GM21381 (cell line): Measurements from ENCODE around the gene ERC1.

Experiments used
- ATAC-seq: cut with Tn5 transposase; IDR thresholded peaks from one replicate; pipeline ENCODE4 v1.9.1; 2021; ENCODE audit warnings: mild to moderate bottlenecking, moderate library complexity; ENCODE audit not compliant: unreplicated experiment

The ERC1 gene

DNA sequence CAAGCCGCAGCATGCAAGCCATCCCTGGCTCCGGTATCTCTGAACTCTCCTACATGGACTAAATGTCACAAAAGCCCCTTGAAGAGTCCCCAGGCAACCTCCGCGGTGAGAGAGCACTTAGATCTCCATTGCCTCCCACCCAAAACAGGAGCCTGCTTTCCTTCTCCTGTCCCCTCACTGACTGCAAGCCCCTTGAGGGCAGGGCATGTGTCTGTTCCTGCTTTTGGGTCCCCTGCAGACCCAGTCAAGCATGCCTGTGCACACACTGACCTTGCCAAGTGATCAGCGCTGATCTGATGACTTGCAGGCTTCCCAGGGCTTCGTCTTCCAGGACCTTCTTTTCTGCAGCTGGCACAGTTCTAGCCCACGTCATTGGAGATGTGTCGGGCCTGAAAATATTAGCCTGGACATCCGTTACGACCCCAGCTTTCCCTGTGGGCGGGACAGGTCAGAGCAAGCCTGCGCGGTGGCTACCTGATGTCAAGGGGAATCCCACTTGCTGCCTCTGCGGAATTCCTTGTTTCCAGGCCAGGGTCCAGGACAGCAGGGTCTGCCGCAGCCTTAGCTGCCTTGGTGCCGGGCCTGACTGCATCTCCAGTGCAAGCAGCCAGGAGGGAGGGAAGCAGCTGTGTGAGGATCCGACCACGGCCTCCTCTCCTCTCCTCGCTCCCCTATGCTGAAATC is 510.8 kb downstream of the ERC1 start:
- ATAC-seq = no peak

DNA sequence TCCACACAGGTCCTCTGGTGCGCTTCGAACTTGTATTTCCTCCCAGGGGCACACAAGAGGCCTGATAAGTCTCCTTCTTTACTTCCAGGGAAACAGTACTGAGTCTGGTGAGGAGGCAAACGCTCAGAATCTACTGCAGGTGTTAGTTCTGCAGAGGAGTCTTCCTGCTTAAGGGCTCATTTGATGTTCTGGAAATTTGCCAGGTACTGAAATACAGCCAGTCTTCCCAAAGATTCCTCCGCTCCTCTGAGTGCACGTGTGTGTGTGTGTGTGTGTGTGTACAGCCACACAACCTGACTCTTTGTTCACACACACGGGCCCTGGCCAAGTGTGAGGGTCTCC is 511.3 kb downstream of the ERC1 start:
- ATAC-seq = no peak

DNA sequence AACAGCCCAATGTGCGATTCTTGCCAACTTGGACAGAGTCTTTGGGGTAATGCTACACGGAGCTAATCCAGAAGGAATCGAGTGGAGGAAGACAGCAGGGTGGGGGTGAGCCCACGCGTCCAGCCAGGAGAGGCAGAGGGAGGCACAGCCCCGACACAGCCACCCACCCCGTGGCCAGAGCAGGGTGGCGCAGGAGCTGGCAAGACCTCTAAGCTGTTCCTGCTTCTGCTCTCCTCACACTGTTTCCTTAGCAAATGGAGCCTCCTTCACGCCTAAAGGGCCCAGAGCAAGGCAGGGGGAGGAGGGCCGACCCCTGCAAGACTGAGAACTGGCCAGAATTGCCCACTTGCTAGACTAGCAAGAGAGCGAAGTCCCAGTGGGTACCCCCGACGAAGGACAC is 511.8 kb downstream of the ERC1 start:
- ATAC-seq = no peak

DNA sequence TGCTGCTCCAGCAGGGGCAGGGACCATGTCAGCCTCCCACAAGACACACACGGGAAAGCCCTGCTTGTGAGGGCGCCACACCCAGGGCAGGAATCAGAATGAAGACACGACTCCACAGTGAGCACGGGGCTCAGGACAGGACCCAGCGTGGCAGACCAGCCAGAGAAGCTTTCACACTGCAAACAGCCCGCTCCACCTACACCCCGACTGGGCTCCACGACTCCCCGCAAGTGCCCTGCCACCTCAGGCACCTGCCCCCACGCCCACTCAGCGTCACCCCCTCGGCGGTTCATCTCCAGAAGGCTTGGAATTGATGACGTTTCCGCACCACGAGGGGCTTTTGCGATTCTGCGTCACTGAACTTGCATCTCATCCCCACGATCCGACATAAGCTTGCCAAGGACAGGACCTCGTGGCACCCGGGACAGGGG is 512.3 kb downstream of the ERC1 start:
- no peak for ATAC-seq

DNA sequence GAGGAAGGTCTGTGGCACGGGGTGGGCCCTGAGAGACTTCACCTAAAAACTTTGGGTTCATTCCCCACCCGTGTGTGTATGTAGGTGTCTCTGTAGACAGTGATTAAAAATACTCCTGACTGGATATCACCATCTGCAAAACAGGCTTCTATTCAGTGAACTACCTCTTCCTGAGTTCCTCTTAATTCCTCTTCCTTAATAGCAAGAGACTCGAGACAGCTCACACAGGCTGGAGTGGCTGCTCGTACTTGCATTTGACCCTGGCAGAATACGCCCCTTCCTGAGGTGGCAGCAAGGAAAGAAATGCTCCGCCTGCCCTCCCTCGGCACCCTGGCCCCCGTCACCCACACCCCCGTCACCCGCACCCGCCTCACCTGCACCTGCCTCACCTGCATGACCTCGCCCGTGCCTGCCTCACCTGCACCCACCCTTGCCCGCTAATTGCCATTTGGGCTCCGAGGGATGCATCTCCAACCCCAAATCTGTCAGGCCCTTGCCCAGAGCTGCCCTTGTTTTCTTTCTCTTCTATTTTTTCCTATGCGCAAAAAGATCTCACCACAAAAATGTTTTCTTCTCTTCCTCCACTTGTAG is 513.4 kb downstream of the ERC1 start:
- ATAC-seq = no peak

DNA sequence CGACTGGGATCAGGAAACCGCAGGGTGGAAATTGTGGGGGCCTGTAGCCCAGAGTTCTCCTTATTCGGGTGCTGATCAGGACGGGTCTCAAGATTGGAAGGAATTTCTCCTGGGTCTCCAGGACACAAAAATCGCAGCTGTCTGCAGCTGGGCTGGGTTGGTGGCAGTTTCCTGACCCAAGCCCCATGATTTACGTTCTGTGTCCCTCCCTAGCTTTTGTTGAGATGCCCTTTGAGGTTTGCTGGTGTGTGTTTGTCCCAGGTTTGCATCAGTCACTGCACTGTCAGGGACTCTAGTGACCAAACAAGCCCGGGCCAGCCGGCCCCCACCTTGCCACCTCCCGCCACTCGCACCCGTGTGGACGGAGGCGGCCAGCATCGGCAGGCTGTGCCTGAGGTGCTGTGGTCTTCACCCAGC is 513.9 kb downstream of the ERC1 start:
- no peak for ATAC-seq

DNA sequence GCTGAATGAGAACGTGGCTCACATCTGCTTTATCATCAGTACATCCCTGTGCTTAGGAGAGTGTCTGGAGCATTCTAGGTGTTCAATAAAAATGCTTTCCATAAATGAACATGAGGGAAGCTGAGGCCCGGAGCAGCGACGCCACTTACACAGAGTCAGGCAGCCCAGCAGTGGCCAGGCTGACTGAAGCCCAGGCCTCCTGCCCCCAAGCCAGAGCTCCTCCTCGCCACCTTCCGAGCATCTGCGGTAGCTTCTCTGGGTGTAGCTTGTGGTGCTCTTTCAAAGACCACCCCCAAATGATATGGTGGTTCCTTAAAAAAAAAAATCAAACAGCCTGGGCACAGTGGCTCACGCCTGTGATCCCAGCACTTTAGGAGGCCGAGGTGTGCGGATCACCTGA is 514.6 kb downstream of the ERC1 start:
- no peak for ATAC-seq

DNA sequence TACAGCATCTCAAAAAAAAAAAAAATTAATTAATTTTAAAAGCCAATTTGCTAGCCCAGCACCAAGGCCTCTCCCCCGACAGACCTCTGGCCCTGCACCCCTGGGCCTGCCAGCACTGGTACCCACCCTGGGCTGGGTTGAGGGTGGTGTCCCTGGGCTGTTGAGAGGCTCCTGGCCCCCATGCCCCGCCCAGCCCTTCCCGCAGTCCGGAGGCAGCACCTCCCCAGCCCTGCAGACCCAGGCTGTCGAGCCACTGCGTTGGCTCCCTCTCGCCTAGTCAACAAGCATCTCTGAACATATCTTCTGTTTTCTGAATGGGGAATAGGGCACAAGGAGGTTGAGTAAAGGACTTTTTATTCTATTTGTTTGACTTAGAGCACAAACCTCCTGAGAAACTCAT is 516.3 kb downstream of the ERC1 start:
- ATAC-seq = no peak

DNA sequence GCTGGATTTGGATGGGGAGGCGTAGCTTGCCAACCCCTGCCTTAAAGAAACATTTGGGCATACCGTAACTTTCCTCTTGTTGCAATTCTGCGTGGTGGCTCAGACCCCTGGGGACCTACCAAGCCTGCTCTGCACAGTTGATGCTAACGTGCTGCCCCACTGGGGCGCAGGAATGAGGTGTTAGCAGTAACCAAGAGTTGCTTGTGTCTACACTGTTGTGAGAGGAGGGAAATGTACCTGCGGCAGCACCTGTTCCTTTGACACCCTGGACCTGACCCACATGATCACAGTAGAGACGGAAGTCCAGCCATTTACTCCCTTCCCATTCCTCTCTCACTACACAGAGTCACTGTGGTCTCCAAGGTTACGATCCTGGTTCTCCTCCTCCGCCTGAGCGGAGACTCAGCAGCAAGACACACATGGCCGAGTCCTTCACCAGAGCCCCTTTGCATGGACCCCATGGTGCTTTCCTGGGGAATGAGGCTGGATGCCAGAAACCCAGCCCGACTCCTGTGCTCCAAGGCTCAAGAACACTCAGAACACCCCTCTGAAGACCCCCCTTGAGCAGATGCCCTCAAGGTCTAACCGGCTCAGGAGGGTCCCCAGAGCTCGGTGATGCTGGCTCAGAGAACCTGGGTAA is 518.5 kb downstream of the ERC1 start:
- ATAC-seq = no peak

DNA sequence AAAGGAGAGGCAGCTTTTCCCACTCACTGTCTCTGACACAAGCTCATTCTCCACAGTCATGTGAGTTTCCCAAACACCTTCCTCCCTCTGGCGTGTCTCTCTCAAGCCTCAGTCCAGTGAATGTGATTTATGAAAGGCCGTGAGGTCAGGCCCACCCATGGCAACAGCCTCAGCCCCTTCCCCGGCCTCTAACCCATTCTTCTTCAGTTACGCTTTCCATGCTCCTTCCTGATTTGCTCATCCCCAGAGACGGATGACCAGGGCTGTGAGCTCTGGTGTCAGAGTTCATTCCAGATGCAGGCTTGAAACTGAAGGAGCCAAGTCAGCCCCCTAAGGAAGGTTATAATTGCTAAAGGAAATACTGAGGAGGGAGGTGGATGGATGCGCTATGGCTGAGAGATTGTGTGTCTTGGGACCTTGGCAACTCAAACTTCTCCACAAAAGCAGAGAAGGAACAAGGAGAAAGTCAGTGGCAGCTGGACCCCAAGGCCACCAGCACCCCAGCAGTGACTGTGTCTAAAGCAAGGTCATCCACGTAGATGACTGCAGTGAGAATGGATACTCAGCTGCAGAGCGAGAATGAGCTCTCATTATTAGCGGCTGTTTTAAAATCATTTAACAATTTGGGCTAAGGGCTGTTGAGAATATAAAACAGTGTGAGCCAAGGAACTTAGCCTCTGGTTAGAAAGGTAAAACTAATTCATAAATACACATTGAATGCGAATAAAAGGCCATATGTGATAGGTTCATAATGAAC is 519.2 kb downstream of the ERC1 start:
- ATAC-seq = no peak

DNA sequence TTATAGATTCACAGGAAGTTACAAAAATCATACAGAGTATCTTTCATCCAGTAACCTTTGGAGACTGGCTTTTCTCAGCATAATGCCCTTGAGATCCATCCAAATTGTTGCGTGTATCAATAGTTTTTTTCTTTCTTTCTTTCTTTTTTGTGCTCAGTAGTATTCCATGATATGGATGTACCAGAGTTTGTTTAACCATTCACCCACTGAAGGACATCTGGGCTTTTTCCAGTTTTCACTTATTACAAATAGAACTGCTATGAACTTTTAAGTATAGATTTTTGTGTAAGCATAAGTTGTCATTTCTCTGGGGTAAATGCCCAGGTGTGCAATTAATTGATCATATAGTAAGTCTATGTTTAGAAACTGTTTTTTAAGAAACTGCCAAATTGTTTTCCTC is 524.0 kb downstream of the ERC1 start:
- ATAC-seq = no peak

DNA sequence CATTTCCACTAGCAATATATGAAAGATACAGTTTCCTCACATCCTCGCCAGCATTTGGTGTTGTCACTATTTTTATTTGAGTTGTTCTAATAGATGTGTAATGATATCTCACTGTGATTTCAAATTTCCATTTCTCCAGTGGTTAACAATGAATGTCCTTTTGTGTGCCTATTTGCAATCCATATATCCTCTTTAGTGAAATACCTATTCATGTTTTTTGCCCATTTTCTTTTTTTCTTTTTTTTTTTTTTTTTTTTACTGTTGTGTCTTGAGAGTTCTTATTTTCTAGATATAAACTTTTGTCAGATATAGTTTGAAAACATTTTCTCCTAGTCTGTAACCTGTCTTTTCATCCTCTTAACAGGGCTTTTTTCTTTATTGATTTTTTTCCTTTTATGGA is 524.4 kb downstream of the ERC1 start:
- no peak for ATAC-seq

DNA sequence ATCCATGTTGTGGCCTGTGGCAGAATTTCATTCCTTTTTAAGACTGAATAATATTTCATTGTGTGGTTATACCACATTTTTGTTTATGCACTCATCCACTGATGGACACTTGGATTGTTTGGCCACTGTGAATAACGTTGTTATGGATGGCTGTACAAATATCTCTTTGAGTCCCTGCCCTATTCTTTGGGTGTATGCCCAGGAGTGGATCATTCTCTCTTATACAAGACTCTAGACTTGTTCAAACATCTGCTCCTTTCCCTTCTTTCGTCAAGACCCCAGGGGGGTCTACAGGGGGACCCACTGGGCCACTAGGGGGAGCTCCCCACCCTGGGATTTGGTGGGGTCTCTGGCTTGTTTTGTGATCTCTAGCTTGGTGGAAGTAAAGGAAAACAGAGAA is 526.0 kb downstream of the ERC1 start:
- ATAC-seq = no peak

DNA sequence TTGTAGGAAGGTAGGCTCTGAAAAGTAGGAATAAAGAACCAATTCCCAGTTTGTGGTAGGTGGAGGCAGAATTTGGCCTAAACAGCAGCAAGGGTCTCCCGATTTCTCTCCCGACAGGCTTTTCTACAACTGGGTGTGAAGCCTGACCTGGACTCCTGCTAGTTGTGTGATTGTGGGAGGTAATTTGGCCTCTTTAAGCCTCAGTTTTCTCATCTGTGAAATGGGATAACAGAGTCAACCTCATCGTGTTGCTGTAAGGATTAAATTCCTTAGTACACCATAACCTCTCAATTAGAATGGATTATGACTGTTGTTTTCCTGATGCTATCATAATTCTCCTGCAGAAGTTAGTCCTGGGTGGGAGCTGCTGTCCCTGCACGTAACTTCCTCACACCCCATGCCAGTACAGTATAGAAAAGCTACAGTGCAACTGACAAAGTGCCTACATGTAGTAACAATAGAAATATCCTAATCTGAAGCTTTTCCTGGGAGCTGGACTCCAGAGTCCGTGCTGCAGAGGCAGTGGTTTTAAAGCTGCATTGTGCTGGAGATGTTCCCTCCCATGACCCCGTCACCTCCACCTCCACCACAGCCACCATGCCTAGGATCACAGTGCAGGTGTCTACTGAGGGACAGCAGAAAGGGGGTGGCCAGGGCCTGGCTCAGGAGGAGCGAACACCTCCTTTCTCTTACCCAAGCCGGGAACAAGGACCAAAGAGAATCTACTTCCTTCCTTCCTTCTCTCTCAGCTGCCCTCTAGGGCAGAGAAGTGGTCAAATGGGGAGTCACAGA is 526.9 kb downstream of the ERC1 start:
- no peak for ATAC-seq

DNA sequence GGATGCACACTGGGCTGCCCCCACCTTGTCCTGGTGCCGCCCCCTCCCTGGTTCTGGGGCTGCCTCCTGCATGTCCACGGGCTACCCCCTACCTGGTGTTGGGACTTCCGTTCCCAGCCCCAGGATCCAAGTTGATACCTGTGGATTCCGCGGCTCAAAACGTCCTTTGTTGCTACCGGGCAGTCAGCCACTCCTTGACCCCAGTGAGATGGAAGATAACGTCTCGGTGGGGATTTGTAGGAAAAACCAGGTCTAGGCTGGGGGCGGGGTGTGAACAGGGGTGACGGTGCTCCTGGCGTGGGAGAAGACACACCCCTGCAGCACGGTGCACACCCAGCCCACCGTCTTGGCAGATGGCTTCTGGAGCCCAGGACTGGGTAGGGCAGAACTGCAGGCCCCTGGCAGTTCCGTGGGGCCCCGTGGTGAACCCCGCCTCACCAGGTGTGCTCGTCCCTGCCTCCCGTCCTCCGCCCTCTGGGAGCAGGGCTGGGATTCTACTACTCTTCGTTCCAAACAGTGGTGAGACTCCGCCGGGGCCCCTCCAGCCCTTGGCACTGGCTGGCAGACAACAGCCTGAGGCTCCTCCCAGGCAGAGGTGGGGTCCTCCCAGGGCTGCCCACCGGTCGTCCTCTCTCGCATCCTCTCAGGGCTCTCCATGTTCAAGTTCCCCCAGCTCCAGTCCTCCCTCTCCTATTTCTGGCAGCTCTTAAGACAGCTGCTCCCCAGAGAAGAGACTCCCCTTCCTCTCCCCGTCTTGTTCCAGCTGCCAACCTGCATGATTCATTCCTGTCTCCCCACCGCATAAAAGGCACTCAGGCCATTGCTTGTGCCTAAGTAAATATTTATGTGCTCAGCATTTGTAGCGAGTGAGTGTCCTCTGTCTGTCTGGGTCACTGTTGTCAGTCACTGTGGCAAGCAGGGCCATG is 527.8 kb downstream of the ERC1 start:
- ATAC-seq = no peak

DNA sequence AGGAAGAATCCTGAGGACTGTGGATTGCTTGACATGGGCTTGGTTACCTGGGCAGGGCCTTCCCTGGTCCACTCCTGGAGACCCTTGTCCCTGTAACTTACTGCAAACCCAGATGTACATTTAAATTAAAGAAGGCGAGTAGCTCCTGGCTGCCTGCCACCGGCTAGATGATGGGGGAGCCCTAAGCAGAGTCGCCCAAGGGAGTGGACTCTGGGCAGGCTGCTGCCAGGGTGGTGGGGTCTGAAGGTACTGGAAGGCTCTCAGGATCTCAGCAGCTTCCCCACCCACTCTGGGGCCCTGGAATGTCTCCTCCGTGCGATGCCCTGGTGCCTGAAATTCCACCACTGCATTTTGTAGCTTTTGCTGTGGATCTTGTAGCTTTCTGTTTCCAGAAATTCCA is 528.6 kb downstream of the ERC1 start:
- no peak for ATAC-seq

DNA sequence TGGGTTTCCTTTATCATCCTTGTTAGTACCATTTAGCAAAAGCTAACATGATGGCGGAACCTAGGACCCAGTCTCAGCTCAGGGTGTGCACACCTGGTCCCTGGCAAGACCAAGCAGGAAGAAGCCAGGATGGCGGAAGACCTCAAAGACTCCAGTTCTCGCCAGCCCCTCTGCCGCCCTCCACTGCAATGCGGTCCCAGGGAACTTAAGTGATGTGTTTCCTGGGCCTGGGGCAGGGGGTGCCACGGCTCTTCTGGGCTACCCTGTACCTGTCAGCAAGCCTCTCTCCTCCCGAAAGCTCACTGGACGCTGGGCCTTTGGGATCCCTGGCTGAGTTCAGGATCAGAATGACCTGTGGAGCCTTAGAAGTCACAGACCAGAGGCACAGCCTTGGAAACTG is 532.0 kb downstream of the ERC1 start:
- no peak for ATAC-seq

DNA sequence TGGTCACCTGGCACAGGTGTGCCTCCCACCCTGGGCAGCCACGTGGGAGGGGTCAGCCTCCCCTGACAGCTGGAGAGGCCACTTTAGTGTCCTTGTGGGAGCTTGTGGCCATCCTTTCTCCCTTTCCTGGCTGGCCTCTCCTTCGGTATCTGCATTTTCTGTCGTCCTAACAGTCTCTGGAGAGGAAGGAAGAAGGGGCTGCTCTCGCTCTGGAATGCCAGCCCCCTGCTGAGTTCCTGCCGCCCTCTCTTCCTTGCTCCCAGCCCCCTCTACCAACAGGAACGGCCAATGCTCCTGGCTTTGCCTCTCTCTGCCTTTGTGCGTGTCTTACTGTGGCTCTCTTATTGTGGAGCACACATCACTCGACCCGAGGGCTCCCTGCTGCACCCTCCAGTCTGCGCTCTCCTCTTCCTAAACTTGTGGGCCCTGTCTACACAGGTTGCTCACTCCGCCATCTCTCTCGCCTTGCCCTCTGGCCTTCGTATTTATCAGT is 532.6 kb downstream of the ERC1 start:
- no peak for ATAC-seq

DNA sequence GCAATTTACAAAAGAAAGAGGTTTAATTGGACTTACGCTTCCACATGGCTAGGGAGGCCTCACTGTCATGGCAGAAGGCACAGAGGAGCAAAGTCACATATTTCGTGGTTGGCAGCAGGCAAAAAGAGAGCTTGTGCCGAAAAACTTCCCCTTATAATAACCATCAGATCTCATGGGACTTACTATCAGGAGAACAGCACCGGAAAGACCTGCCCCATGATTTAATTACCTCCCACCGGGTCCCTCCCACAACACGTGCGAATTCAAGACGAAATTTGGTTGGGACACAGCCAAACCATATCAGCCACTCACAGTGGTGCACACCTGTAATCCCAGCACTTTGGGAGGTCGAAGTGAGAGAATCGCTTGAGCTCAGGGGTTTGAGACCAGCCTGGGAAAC is 534.8 kb downstream of the ERC1 start:
- no peak for ATAC-seq

DNA sequence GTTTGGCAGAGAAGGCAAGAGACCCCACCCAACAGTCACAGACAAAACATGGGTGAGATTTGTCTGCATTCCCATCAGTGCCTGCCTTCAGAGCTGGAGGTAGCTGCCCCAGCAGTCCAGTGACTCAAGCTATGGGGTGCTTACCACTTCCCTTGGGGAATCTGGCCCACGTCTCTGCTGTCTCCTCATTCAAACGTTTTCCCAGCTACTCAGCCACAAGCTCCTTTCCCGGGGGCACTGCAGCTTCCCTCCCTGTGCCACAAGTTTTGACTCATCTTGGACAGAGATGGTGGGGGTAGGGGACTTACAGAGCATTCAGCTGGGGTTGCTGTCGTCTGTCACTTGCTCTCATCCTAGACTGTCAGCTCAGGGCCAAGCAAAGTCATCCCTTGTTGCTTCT is 536.8 kb downstream of the ERC1 start:
- no peak for ATAC-seq
